CD8-positive, alpha-beta memory T cell (primary cell): ENCODE measurements around the gene SEC23A. TPM values are rescaled to one million over a fixed set of nuclear protein-coding genes. Genes with fewer than 3 reads are reported as not detected.
A peak's percentile ranks its signal among the peaks of the same experiment; 100 is the strongest.
"Not testable (repeated sequence)": the region's sequence is repeated elsewhere in the genome, so short reads cannot be mapped to it uniquely, and the experiment has no call there.

ENCODE experiments used
- CTCF ChIA-PET: fragments of 350-600 bp; sonication (Branson Sonifier 250); formaldehyde crosslinking; loops from one replicate; lab custom pipeline; 2021; ENCODE audit warnings: antibody characterized with exemption; lab: Charles Lee
- POLR2A ChIA-PET: fragments of 350-600 bp; sonication (Branson Sonifier 250); formaldehyde crosslinking; loops from one replicate; lab custom pipeline; 2021; ENCODE audit warnings: antibody characterized with exemption; lab: Charles Lee
- DNase-seq, 5 donors: peaks; one replicate each; pipeline versions ENCODE4 v3.0.0 to v3.0.0-alpha.2; 2020 to 2022; ENCODE audit warnings: mixed read lengths in 1 of 5
- H3K27ac ChIP-seq: one replicate; pipeline ENCODE4 v1.7.0; 2013; ENCODE audit warnings: low read depth, mild to moderate bottlenecking, low read length, moderate library complexity
- H3K27me3 ChIP-seq: 2 replicates; pipeline ENCODE4 v1.7.0; 2013; ENCODE audit warnings: low read length, mild to moderate bottlenecking; ENCODE audit not compliant: insufficient read depth, poor library complexity, severe bottlenecking
- H3K36me3 ChIP-seq: 2 replicates; pipeline ENCODE4 v1.7.0; 2013; ENCODE audit warnings: mild to moderate bottlenecking, low read length, moderate library complexity; ENCODE audit not compliant: insufficient read depth
- H3K4me1 ChIP-seq: 2 replicates; pipeline ENCODE4 v1.7.0; 2013; ENCODE audit warnings: mild to moderate bottlenecking, low read length, moderate library complexity; ENCODE audit not compliant: insufficient read depth
- H3K4me3 ChIP-seq: 2 replicates; pipeline ENCODE4 v1.7.0; 2013; ENCODE audit warnings: mild to moderate bottlenecking, low read length
- H3K9me3 ChIP-seq: 2 replicates; pipeline ENCODE4 v1.7.0; 2013; ENCODE audit warnings: mild to moderate bottlenecking, low read length
- H3K27ac Mint-ChIP-seq, 8 donors: one replicate each; pipeline ENCODE4 v1.8.0; 2020 to 2021; ENCODE audit warnings: mixed read lengths in 8 of 8, mild to moderate bottlenecking in 6 of 8, inconsistent platforms in 3 of 8, moderate library complexity in 3 of 8
- H3K27me3 Mint-ChIP-seq, 2 donors: one replicate each; pipeline ENCODE4 v1.8.0; 2020 to 2021; ENCODE audit warnings: mixed read lengths in 2 of 2, mild to moderate bottlenecking in 1 of 2, moderate library complexity in 1 of 2
- H3K36me3 Mint-ChIP-seq, 3 donors: one replicate each; pipeline ENCODE4 v1.8.0; 2020 to 2021; ENCODE audit warnings: mixed read lengths in 3 of 3, inconsistent platforms in 1 of 3, mild to moderate bottlenecking in 1 of 3
- H3K4me1 Mint-ChIP-seq, 3 donors: one replicate each; pipeline ENCODE4 v1.8.0; 2020 to 2021; ENCODE audit warnings: mixed read lengths in 3 of 3, inconsistent platforms in 1 of 3, mild to moderate bottlenecking in 1 of 3
- H3K4me3 Mint-ChIP-seq, 7 donors: one replicate each; pipeline ENCODE4 v1.8.0; 2020 to 2021; ENCODE audit warnings: mixed read lengths in 7 of 7, mild to moderate bottlenecking in 6 of 7, moderate library complexity in 4 of 7, inconsistent platforms in 2 of 7
- H3K9me3 Mint-ChIP-seq, 5 donors: one replicate each; pipeline ENCODE4 v1.8.0; 2020 to 2022; ENCODE audit warnings: mixed read lengths in 5 of 5, mild to moderate bottlenecking in 3 of 5, moderate library complexity in 2 of 5, inconsistent platforms in 1 of 5
- polyA plus RNA-seq: library from polyadenylated mRNA; unstranded; fragments of 300-500 nt; fragmentation: Illumina TruSeq; gene quantifications from one replicate; pipeline ENCODE4 v1.2.3, GENCODE V29; 2021
- total RNA-seq, 2 experiments: library from RNA; stranded (reverse); gene quantifications; one replicate each; pipeline ENCODE4 v1.2.3, GENCODE V29; 2021

Gene SEC23A
- total and polyA plus RNA-seq, 3 experiments from 2014 or later: 37.4 to 43.6 (median 37.9) TPM

GRCh38 chr14:39104078-39104801 is 1.2 kb upstream of the SEC23A start:
- Histone ChIP-seq H3K4me1 (peaks cover 31% of the 10 kb centered on the region), H3K4me3 (peak overlapping the region; percentile 96), H3K27ac (peak overlapping the region; percentile 95)
- H3K4me1 Mint-ChIP-seq: peaks cover 29 to 57% (median 54%) of the 10 kb centered on the region in 3 donors
- H3K27ac Mint-ChIP-seq: peak overlapping the region; percentile 92 to 100 (median 96)
- H3K9me3 ChIP-seq, H3K36me3 ChIP-seq, DNase-seq, H3K27me3 Mint-ChIP-seq, H3K27me3 ChIP-seq, H3K9me3 Mint-ChIP-seq: not testable (repeated sequence)
- POLR2A ChIA-PET: interaction anchor here (0.7 to 2.4 kb wide), 7 partner anchors 10 to 375 kb away, joined by 3 to 32 read pairs (median 8); partner anchors contain the start of genes FBXO33, GEMIN2, PNN and TRAPPC6B
- peak overlapping the region; percentile 91 to 98 (median 95) for H3K4me3 Mint-ChIP-seq
- peaks cover 0 to 15% (median 0%) of the 10 kb centered on the region in 3 donors for H3K36me3 Mint-ChIP-seq
- CTCF ChIA-PET: interaction anchor here (1.6 kb wide), 1 partner anchor 322 kb away, joined by 3 read pairs; no protein-coding TSS in a partner anchor

GRCh38 chr14:39102265-39102968 is 618 bp downstream of the SEC23A start:
- H3K27ac ChIP-seq: peak overlapping the region; percentile 95
- no peak for DNase-seq
- no peaks in the 10 kb centered on the region for H3K9me3 ChIP-seq
- peak overlapping the region; percentile 88 to 98 (median 95) for H3K4me3 Mint-ChIP-seq
- H3K27ac Mint-ChIP-seq: peak overlapping the region; percentile 92 to 100 (median 96)
- peak overlapping the region; percentile 96 for H3K4me3 ChIP-seq
- H3K9me3 Mint-ChIP-seq: no peaks in the 10 kb centered on the region
- ChIA-PET CTCF (interaction anchor here (0.9 to 1.2 kb wide), 5 partner anchors 11 to 329 kb away, joined by 3 to 5 read pairs (median 3); partner anchors contain the start of gene GEMIN2), POLR2A (interaction anchor here (0.5 to 2.4 kb wide), 7 partner anchors 12 to 330 kb away, joined by 3 to 32 read pairs (median 8); partner anchors contain the start of genes FBXO33, GEMIN2 and TRAPPC6B)
- no peaks in the 10 kb centered on the region for H3K27me3 Mint-ChIP-seq
- H3K36me3 Mint-ChIP-seq: peaks cover 0 to 15% (median 2%) of the 10 kb centered on the region in 3 donors
- no peaks in the 10 kb centered on the region for H3K27me3 ChIP-seq
- no peaks in the 10 kb centered on the region for H3K36me3 ChIP-seq
- H3K4me1 Mint-ChIP-seq: peaks cover 33 to 63% (median 60%) of the 10 kb centered on the region in 3 donors
- H3K4me1 ChIP-seq: peaks cover 33% of the 10 kb centered on the region

- Mint-ChIP-seq H3K4me3 (peak overlapping the region in 6 of 7 donors; percentile 1 to 37 (median 7)), H3K27ac (peak overlapping the region in 7 of 8 donors; percentile 5 to 92 (median 29)), H3K4me1 (peaks cover 41 to 76% (median 68%) of the 10 kb centered on the region in 3 donors), H3K9me3 (no peaks in the 10 kb centered on the region), H3K27me3 (no peaks in the 10 kb centered on the region), H3K36me3 (peaks cover 0 to 32% (median 5%) of the 10 kb centered on the region in 3 donors)
- H3K4me3 ChIP-seq: no peak overlapping the region
- H3K4me1 ChIP-seq: peaks cover 38% of the 10 kb centered on the region
- no peak overlapping the region for H3K27ac ChIP-seq
- no peaks in the 10 kb centered on the region for H3K9me3 ChIP-seq
- ChIA-PET POLR2A (interaction anchor here (1.2 kb wide), 1 partner anchor 14 kb away, joined by 3 read pairs; the partner anchor contains the start of gene GEMIN2), CTCF (no interaction called here)
- H3K27me3 ChIP-seq: no peaks in the 10 kb centered on the region
- no peak for DNase-seq
- H3K36me3 ChIP-seq: no peaks in the 10 kb centered on the region
Observed at GRCh38 chr14:39099748-39100147, 3.3 kb downstream of the SEC23A start.

GRCh38 chr14:39099215-39099614 is 3.8 kb downstream of the SEC23A start:
- Mint-ChIP-seq H3K36me3 (peaks cover 0 to 37% (median 7%) of the 10 kb centered on the region in 3 donors), H3K4me1 (peaks cover 46 to 75% (median 67%) of the 10 kb centered on the region in 3 donors), H3K27ac (peak overlapping the region in 5 of 8 donors; percentile 23 to 92 (median 58))
- H3K9me3 ChIP-seq, H3K4me3 Mint-ChIP-seq, H3K4me3 ChIP-seq, DNase-seq, H3K27ac ChIP-seq, H3K27me3 ChIP-seq, H3K27me3 Mint-ChIP-seq, CTCF ChIA-PET, H3K9me3 Mint-ChIP-seq, H3K36me3 ChIP-seq: not testable (repeated sequence)
- POLR2A ChIA-PET: interaction anchor here (0.6 to 1.2 kb wide), 3 partner anchors 14 to 113 kb away, joined by 3 to 4 read pairs (median 3); partner anchors contain the start of genes GEMIN2 and PNN
- H3K4me1 ChIP-seq: peaks cover 32% of the 10 kb centered on the region

- POLR2A ChIA-PET: interaction anchor here (1.1 to 1.5 kb wide), 2 partner anchors 17 to 335 kb away, joined by 3 read pairs; partner anchors contain the start of genes FBXO33 and GEMIN2
- Mint-ChIP-seq H3K4me1 (peaks cover 38 to 63% (median 57%) of the 10 kb centered on the region in 3 donors), H3K27me3 (no peaks in the 10 kb centered on the region), H3K4me3 (peak overlapping the region in 3 of 7 donors; percentile 14 to 44 (median 24)), H3K27ac (peak overlapping the region; percentile 12 to 80 (median 41)), H3K9me3 (no peaks in the 10 kb centered on the region), H3K36me3 (peaks cover 0 to 36% (median 8%) of the 10 kb centered on the region in 3 donors)
- no peak overlapping the region for H3K27ac ChIP-seq
- H3K27me3 ChIP-seq: no peaks in the 10 kb centered on the region
- peaks cover 26% of the 10 kb centered on the region for H3K4me1 ChIP-seq
- no peaks in the 10 kb centered on the region for H3K9me3 ChIP-seq
- CTCF ChIA-PET: no interaction called here
- no peak overlapping the region for H3K4me3 ChIP-seq
- H3K36me3 ChIP-seq: no peaks in the 10 kb centered on the region
- peak in 1 of 5 donors; percentile 34 for DNase-seq
Observed at GRCh38 chr14:39097159-39097558, 5.9 kb downstream of the SEC23A start.

- DNase-seq: no peak
- Histone ChIP-seq H3K4me1 (peaks cover 18% of the 10 kb centered on the region), H3K27me3 (no peaks in the 10 kb centered on the region), H3K27ac (no peak overlapping the region), H3K9me3 (no peaks in the 10 kb centered on the region), H3K4me3 (no peak overlapping the region), H3K36me3 (peaks cover 11% of the 10 kb centered on the region)
- Mint-ChIP-seq H3K27ac (peak overlapping the region in 6 of 8 donors; percentile 3 to 83 (median 34)), H3K4me3 (no peak overlapping the region), H3K36me3 (peaks cover 0 to 57% (median 20%) of the 10 kb centered on the region in 3 donors), H3K4me1 (peaks cover 35 to 51% (median 44%) of the 10 kb centered on the region in 3 donors), H3K27me3 (no peaks in the 10 kb centered on the region), H3K9me3 (no peaks in the 10 kb centered on the region)
- ChIA-PET CTCF (no interaction called here), POLR2A (no interaction called here)
Observed at GRCh38 chr14:39094515-39094914, 8.5 kb downstream of the SEC23A start.

GRCh38 chr14:39091716-39092115 is 11.3 kb downstream of the SEC23A start:
- peaks cover 0 to 72% (median 26%) of the 10 kb centered on the region in 3 donors for H3K36me3 Mint-ChIP-seq
- ChIA-PET CTCF (no interaction called here), POLR2A (no interaction called here)
- H3K27me3 Mint-ChIP-seq: no peaks in the 10 kb centered on the region
- peaks cover 4% of the 10 kb centered on the region for H3K4me1 ChIP-seq
- no peak overlapping the region for H3K27ac ChIP-seq
- no peak for DNase-seq
- no peak overlapping the region for H3K4me3 ChIP-seq
- no peaks in the 10 kb centered on the region for H3K9me3 Mint-ChIP-seq
- no peaks in the 10 kb centered on the region for H3K27me3 ChIP-seq
- no peak overlapping the region for H3K4me3 Mint-ChIP-seq
- H3K9me3 ChIP-seq: no peaks in the 10 kb centered on the region
- H3K4me1 Mint-ChIP-seq: peaks cover 25 to 43% (median 38%) of the 10 kb centered on the region in 3 donors
- H3K27ac Mint-ChIP-seq: peak overlapping the region in 3 of 8 donors; percentile 17 to 41 (median 31)
- peaks cover 18% of the 10 kb centered on the region for H3K36me3 ChIP-seq
